ENCODE results near the gene ARID1B.

ARID1B gene

GRCh38 chr6:156773476-156773875 is 3.7 kb upstream of the ARID1B start:
- in situ Hi-C loops (cut with HindIII; ENCODE audit: low sequenced_read_pairs): no loop called here
- TF ChIP-seq CTCF (IDR thresholded peaks at IDR 0.05; ENCODE audit: low read depth, low read length): no peak
- no peak for DNase-seq (ENCODE audit: low read depth, low spot score)
- H3K4me3 ChIP-seq (ENCODE audit: low read depth, low read length): no peak overlapping the region

- H3K4me3 ChIP-seq (ENCODE audit: low read depth, low read length): no peak overlapping the region
- no peak for DNase-seq (ENCODE audit: low read depth, low spot score)
- in situ Hi-C loops (cut with HindIII; ENCODE audit: low sequenced_read_pairs): no loop called here
- no peak for TF ChIP-seq CTCF (IDR thresholded peaks at IDR 0.05; ENCODE audit: low read depth, low read length)
These were observed 3.0 kb upstream of the ARID1B start for GRCh38 chr6:156773935-156774852.

GRCh38 chr6:156774863-156775405 is 2.2 kb upstream of the ARID1B start:
- DNase-seq (ENCODE audit: low read depth, low spot score): no peak
- H3K4me3 ChIP-seq (ENCODE audit: low read depth, low read length): no peak overlapping the region
- in situ Hi-C loops (cut with HindIII; ENCODE audit: low sequenced_read_pairs): no loop called here
- TF ChIP-seq CTCF (IDR thresholded peaks at IDR 0.05; ENCODE audit: low read depth, low read length): no peak

- H3K4me3 ChIP-seq (ENCODE audit: low read depth, low read length): no peak overlapping the region
- in situ Hi-C loops (cut with HindIII; ENCODE audit: low sequenced_read_pairs): no loop called here
- no peak for DNase-seq (ENCODE audit: low read depth, low spot score)
- TF ChIP-seq CTCF (IDR thresholded peaks at IDR 0.05; ENCODE audit: low read depth, low read length): no peak
These were observed 1.5 kb upstream of the ARID1B start for GRCh38 chr6:156775717-156776116.

- no peak for TF ChIP-seq CTCF (IDR thresholded peaks at IDR 0.05; ENCODE audit: low read depth, low read length)
- in situ Hi-C loops (cut with HindIII; ENCODE audit: low sequenced_read_pairs): no loop called here
- peak overlapping the region; percentile 53 for H3K4me3 ChIP-seq (ENCODE audit: low read depth, low read length)
- DNase-seq (ENCODE audit: low read depth, low spot score): peak; percentile 48
These were observed 723 bp upstream of the ARID1B start for GRCh38 chr6:156776470-156776839.

- peak; percentile 54 for DNase-seq (ENCODE audit: low read depth, low spot score)
- in situ Hi-C loops (cut with HindIII; ENCODE audit: low sequenced_read_pairs): no loop called here
These were observed 637 bp downstream of the ARID1B start for GRCh38 chr6:156777577-156778453.

More at GRCh38 chr6:156777577-156778453, 637 bp downstream of the ARID1B start:
- no peak for TF ChIP-seq CTCF (IDR thresholded peaks at IDR 0.05; ENCODE audit: low read depth, low read length)
- H3K4me3 ChIP-seq (ENCODE audit: low read depth, low read length): peak overlapping the region; percentile 73
